Measurements from ENCODE around the gene GALM.

GALM gene

DNA sequence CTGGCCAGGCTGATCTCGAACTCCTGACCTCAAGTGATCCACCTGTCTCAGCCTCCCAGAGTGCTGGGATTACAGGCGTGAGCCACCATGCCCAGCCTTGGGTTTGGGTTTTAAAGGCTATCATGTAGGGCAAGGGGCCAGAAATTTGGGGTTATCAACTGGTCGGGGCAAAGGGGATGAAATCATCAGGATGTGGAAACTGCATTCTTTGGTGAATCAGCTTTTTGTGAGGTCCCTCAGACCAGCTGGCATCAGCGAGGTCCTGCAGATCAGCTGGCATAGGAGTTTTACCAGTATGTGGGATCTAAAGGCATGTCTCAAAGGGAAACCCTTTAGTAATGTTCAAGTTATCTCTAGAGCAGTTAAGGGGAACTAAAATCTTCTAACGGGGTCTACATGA is 105.7 kb downstream of the GALM start:
- DNase-seq (ENCODE audit: low spot score), result no peak

DNA sequence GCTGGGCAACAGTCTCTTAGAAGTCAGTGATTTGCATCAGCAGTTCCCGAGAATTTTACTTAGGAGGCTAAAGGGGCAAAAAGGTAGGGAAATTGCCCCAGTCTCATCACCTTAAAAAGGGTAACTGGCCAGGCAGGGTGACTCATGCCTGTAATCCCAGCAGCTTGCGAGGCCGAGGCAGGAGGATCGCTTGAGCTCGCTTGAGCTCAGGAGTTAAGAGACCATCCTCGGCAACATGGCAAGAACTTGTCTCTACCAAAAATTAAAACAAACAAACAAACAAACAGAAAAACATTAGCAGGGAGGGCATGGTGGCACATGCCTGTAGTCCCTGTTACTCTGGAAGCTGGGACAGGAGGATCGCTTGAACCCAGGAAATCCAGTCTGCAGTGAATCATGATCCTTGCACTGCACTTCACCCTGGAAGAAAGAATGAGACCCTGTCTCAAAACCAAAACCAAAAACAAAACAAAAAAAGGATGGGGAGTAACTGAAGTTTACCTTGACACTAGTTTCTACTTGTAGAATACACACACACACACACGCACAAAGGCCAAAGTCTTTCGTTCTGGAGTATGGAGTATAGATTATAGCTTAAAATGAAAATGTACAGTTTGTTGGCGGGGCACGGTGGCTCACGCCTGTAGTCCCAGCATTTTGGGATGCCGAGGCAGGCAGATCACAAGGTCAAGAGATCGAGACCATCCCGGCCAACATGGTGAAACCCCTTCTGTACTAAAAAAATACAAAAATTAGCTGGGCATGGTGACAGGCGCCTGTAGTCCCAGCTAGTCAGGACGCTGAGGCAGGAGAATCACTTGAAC is 109.4 kb downstream of the GALM start:
- DNase-seq (ENCODE audit: low spot score), result no peak

DNA sequence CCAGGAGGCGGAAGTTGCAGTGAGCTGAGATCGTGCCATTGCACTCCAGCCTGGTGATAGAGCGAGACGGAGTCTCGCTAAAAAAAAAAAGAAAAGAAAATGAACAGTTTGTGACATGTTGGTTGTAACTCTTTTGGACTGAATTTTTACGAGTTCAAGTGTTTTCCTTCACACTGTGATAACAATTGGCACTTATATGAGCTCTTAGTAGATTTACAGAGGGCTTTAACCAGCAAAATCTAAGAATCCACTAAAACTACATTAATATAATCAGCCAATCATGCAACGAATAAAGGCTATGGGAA is 110.0 kb downstream of the GALM start:
- no peak for DNase-seq (ENCODE audit: low spot score)

DNA sequence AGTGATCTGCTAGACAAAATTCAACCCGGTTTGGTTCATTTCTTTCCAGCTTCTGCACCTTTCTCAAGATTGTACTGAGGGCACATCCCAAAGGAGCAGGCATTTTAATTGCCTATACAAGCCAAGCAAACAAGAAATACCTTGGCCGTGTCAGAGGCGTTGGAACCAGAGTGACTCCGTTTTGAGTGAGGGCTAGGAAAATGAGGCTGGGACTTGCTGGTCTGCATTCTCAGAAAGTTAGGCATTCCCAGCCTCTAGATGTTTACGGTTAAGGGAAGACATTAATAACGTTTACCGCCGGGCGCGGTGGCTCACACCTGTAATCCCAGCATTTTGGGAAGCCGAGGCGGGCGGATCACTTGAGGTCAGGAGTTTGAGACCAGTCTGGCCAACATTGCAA is 110.6 kb downstream of the GALM start:
- no peak for DNase-seq (ENCODE audit: low spot score)

DNA sequence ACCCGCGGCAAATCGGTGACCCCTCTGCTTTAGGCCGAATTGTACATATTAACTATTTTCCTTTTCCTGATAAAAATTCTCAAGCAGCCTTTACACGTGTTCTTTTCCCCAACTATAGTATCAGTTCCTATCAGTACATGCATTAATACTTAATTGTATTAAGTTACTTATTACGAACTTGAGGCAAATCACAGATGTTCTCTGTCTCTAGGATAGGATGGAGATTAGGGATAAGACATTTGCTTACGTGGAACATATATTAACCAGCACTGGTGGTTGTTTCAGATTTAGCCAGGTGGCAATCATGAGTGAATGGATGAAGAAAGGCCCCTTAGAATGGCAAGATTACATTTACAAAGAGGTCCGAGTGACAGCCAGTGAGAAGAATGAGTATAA is 112.8 kb downstream of the GALM start:
- DNase-seq (ENCODE audit: low spot score), result no peak

DNA sequence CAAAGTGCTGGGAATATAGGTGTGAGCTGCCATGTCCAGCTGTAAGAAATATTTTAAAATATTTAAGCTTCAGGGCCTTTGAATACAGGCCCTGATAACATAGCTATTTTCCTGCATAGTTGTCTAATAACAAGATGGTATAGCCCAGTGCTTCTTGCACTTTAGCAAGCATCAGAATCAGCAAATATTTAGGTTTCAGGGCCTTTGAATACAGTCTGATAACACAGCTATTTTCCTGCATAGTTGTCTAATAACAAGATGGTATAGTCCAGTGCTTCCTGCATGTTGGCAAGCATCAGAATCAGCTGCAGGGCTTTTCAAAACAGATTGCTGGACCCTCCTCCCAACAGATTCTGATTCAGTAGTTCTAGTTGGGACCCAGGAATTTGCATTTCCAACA is 117.7 kb downstream of the GALM start:
- DNase-seq (ENCODE audit: low spot score), result no peak
